Neuron (in vitro differentiated cells): Measurements from ENCODE around the gene MSL1.
"Not testable (repeated sequence)": the region's sequence is repeated elsewhere in the genome, so short reads cannot be mapped to it uniquely, and the experiment has no call there.

Experiments used
- H2AFZ ChIP-seq: one replicate; pipeline ENCODE4 v1.6.1; 2013; ENCODE audit warnings: low read depth, mild to moderate bottlenecking, inconsistent platforms, low read length, moderate library complexity
- H3K27me3 ChIP-seq: one replicate; pipeline ENCODE4 v1.6.1; 2013; ENCODE audit warnings: low read length; ENCODE audit not compliant: insufficient read depth
- H3K36me3 ChIP-seq: one replicate; pipeline ENCODE4 v1.6.1; 2013; ENCODE audit warnings: low read length; ENCODE audit not compliant: insufficient read depth
- H3K4me1 ChIP-seq: one replicate; pipeline ENCODE4 v1.6.1; 2013; ENCODE audit warnings: low read length; ENCODE audit not compliant: insufficient read depth
- H3K4me3 ChIP-seq: 2 replicates; pipeline ENCODE4 v1.5.1; 2013; ENCODE audit warnings: mild to moderate bottlenecking, low read length, moderate library complexity
- H3K9me3 ChIP-seq: one replicate; pipeline ENCODE4 v1.6.1; 2013; ENCODE audit warnings: low read length

The MSL1 gene

GRCh38 chr17:40113907-40114245 is 7.9 kb upstream of the MSL1 start:
- H3K4me1 ChIP-seq = peaks cover 44% of the 10 kb centered on the region
- peak overlapping the region; percentile 48 for H3K4me3 ChIP-seq

GRCh38 chr17:40115101-40115436 is 6.7 kb upstream of the MSL1 start:
- no peaks in the 10 kb centered on the region for H3K36me3 ChIP-seq
- no peaks in the 10 kb centered on the region for H3K27me3 ChIP-seq
- no peak overlapping the region for H3K4me3 ChIP-seq
- no peaks in the 10 kb centered on the region for H3K9me3 ChIP-seq
- no peak overlapping the region for H2AFZ ChIP-seq
- H3K4me1 ChIP-seq = peaks cover 40% of the 10 kb centered on the region

More at GRCh38 chr17:40113907-40114245, 7.9 kb upstream of the MSL1 start:
- no peaks in the 10 kb centered on the region for H3K36me3 ChIP-seq
- no peaks in the 10 kb centered on the region for H3K9me3 ChIP-seq
- H3K27me3 ChIP-seq = no peaks in the 10 kb centered on the region
- H2AFZ ChIP-seq = peak overlapping the region; percentile 17

- Histone ChIP-seq H3K4me3 (peak overlapping the region; percentile 81), H2AFZ (no peak overlapping the region), H3K36me3 (peaks cover 19% of the 10 kb centered on the region), H3K9me3 (no peaks in the 10 kb centered on the region), H3K27me3 (no peaks in the 10 kb centered on the region), H3K4me1 (peaks cover 21% of the 10 kb centered on the region)
These were observed 596 bp downstream of the MSL1 start for GRCh38 chr17:40122136-40122998.

GRCh38 chr17:40122999-40123810 is 1.4 kb downstream of the MSL1 start:
- no peaks in the 10 kb centered on the region for H3K27me3 ChIP-seq
- peaks cover 21% of the 10 kb centered on the region for H3K4me1 ChIP-seq

GRCh38 chr17:40123811-40124114 is 2.0 kb downstream of the MSL1 start:
- no peak overlapping the region for H2AFZ ChIP-seq
- H3K27me3 ChIP-seq = no peaks in the 10 kb centered on the region
- H3K36me3 ChIP-seq = peaks cover 29% of the 10 kb centered on the region
- peaks cover 21% of the 10 kb centered on the region for H3K4me1 ChIP-seq
- no peaks in the 10 kb centered on the region for H3K9me3 ChIP-seq
- H3K4me3 ChIP-seq = peak overlapping the region; percentile 81

More at GRCh38 chr17:40122999-40123810, 1.4 kb downstream of the MSL1 start:
- H2AFZ ChIP-seq = no peak overlapping the region
- peak overlapping the region; percentile 81 for H3K4me3 ChIP-seq
- no peaks in the 10 kb centered on the region for H3K9me3 ChIP-seq
- peaks cover 26% of the 10 kb centered on the region for H3K36me3 ChIP-seq

- Histone ChIP-seq H2AFZ (no peak overlapping the region), H3K36me3 (peaks cover 35% of the 10 kb centered on the region), H3K9me3 (no peaks in the 10 kb centered on the region), H3K27me3 (no peaks in the 10 kb centered on the region), H3K4me1 (peaks cover 21% of the 10 kb centered on the region), H3K4me3 (peak overlapping the region; percentile 81)
These were observed 2.7 kb downstream of the MSL1 start for GRCh38 chr17:40124279-40125141.

GRCh38 chr17:40129498-40129897 is 7.7 kb downstream of the MSL1 start:
- Histone ChIP-seq H3K27me3 (no peaks in the 10 kb centered on the region), H3K4me1 (peaks cover 5% of the 10 kb centered on the region), H3K36me3 (peaks cover 81% of the 10 kb centered on the region), H3K9me3 (no peaks in the 10 kb centered on the region), H2AFZ (no peak overlapping the region), H3K4me3 (no peak overlapping the region)

- peaks cover 88% of the 10 kb centered on the region for H3K36me3 ChIP-seq
- no peaks in the 10 kb centered on the region for H3K27me3 ChIP-seq
These were observed 8.7 kb downstream of the MSL1 start for GRCh38 chr17:40130352-40131042.

GRCh38 chr17:40134184-40134583 is 12.4 kb downstream of the MSL1 start:
- Histone ChIP-seq H3K27me3 (no peaks in the 10 kb centered on the region), H3K36me3 (peaks cover 76% of the 10 kb centered on the region), H2AFZ (no peak overlapping the region)

More at GRCh38 chr17:40130352-40131042, 8.7 kb downstream of the MSL1 start:
- no peak overlapping the region for H2AFZ ChIP-seq
- H3K9me3 ChIP-seq = no peaks in the 10 kb centered on the region
- H3K4me1 ChIP-seq = no peaks in the 10 kb centered on the region
- H3K4me3 ChIP-seq = no peak overlapping the region

DNA sequence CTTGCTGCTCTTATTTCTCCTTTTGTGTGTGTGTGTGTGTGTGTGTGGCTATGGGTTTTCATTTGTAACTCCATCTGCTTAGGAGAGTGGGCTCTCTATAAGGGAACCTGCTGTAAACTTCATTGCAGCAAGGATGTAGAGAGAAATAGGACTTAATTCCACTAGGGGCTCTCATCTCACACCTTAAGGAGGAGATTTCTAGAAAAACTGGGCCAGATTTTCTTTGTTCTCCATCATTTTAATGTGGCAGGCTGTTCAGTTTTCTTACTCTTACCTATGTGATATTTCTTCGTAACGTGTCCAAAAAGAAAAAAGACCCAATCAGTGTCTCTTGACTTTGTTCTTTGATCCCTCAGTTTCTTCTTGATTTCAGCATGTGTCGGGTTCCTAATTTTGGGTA is 14.0 kb downstream of the MSL1 start:
- H3K27me3 ChIP-seq = no peaks in the 10 kb centered on the region
- H2AFZ ChIP-seq = no peak overlapping the region
- peaks cover 60% of the 10 kb centered on the region for H3K36me3 ChIP-seq

More at GRCh38 chr17:40134184-40134583, 12.4 kb downstream of the MSL1 start:
- Histone ChIP-seq H3K9me3 (no peaks in the 10 kb centered on the region), H3K4me3 (no peak overlapping the region), H3K4me1 (peaks cover 4% of the 10 kb centered on the region)

GRCh38 chr17:40139566-40140058 is 17.8 kb downstream of the MSL1 start:
- Histone ChIP-seq H3K27me3 (no peaks in the 10 kb centered on the region), H3K4me3 (peak overlapping the region; percentile 70), H3K36me3 (peaks cover 50% of the 10 kb centered on the region), H2AFZ (no peak overlapping the region), H3K9me3 (no peaks in the 10 kb centered on the region), H3K4me1 (peaks cover 18% of the 10 kb centered on the region)

More for the DNA sequence above, 14.0 kb downstream of the MSL1 start:
- Histone ChIP-seq H3K9me3 (no peaks in the 10 kb centered on the region), H3K4me3 (no peak overlapping the region), H3K4me1 (peaks cover 9% of the 10 kb centered on the region)

DNA sequence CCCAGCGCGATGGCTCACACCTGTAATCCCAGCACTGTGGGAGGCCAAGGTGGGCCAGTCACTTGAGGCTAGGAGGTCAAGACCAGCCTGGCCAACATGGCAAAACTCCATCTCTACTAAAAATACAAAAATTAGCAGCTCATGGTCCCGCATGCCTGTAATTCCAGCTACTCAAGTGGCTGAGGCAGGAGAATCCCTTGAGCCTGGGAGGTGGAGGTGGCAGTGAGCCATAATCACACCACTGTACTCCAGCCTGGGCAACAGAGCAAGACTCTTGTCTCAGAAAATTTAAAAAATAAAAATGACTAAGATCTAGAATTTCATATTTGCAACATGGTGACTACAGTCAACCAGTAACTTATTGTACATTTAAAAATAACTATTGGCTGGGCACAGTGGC is 21.4 kb downstream of the MSL1 start:
- not testable (repeated sequence) for H2AFZ ChIP-seq, H3K9me3 ChIP-seq, H3K4me3 ChIP-seq, H3K27me3 ChIP-seq
- peaks cover 18% of the 10 kb centered on the region for H3K4me1 ChIP-seq
- peaks cover 52% of the 10 kb centered on the region for H3K36me3 ChIP-seq
